Measurements from ENCODE around the gene ADD1. TPM values are rescaled to one million over a fixed set of nuclear protein-coding genes. Genes with fewer than 3 reads are reported as not detected.

ADD1 gene
- total RNA-seq, 1 experiment from 2014 or later: 181 TPM

DNA sequence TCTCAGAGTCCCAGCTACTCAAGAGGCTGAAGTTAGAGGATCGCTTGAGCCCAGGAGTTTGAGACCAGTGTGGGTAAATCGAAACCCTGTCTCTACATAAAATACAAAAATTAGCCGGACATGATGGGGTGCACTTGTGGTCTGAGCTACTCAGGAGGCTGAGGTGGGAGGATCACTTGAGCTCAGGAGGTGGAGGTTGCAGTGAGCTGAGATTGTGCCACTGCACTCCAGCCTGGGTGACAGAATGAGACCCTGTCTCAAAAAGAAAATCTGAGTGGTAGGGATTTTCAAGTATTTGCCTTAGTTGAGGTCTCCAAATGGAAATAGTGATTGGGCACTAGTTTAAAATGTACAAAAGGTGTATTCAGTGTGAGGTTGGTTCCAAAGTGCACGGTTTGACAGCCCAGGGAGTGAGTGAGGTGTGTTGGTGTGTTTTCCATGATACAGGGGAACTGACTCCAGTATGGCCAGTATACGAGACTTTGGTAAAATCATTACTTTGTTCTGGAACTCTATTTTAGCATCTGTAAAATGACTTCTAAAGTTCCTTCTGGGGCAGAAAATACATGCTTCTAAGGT lies 13.8 kb downstream of the ADD1 start:
- Histone ChIP-seq H3K27me3 (ENCODE audit: insufficient read depth, low read depth) (no peaks in the 10 kb centered on the region), H2AFZ (no peak overlapping the region), H3K4me2 (no peak overlapping the region), H3F3A (ENCODE audit: insufficient read depth, low read depth) (peaks cover 3% of the 10 kb centered on the region; the same call in 1 of the 2 replicates), H3K27ac (no peak overlapping the region), H3K79me2 (ENCODE audit: low read depth) (peaks cover 62% of the 10 kb centered on the region), H3K9me3 (ENCODE audit: insufficient read depth, low read depth) (no peaks in the 10 kb centered on the region; the same call in 1 of the 2 replicates), H3K36me3 (ENCODE audit: low read depth) (no peaks in the 10 kb centered on the region), H4K20me1 (ENCODE audit: insufficient read depth) (no peaks in the 10 kb centered on the region; the same call in 1 of the 2 replicates), H3K4me3 (no peak overlapping the region), H3K4me1 (replicated peaks; ENCODE audit: insufficient read depth) (peaks cover 15% of the 10 kb centered on the region), H3K9me2 (ENCODE audit: insufficient read depth) (no peaks in the 10 kb centered on the region)
- ChIA-PET CTCF (no interaction called here), POLR2A (ENCODE audit: unreplicated experiment) (no interaction called here)
- intact Hi-C loops (cut with micrococcal nuclease; ENCODE audit: unreplicated experiment): no loop called here
- TF ChIP-seq EZH2 (IDR thresholded peaks at IDR 0.05; ENCODE audit: low read depth): no peak
- TF ChIP-seq, protein P1, sequence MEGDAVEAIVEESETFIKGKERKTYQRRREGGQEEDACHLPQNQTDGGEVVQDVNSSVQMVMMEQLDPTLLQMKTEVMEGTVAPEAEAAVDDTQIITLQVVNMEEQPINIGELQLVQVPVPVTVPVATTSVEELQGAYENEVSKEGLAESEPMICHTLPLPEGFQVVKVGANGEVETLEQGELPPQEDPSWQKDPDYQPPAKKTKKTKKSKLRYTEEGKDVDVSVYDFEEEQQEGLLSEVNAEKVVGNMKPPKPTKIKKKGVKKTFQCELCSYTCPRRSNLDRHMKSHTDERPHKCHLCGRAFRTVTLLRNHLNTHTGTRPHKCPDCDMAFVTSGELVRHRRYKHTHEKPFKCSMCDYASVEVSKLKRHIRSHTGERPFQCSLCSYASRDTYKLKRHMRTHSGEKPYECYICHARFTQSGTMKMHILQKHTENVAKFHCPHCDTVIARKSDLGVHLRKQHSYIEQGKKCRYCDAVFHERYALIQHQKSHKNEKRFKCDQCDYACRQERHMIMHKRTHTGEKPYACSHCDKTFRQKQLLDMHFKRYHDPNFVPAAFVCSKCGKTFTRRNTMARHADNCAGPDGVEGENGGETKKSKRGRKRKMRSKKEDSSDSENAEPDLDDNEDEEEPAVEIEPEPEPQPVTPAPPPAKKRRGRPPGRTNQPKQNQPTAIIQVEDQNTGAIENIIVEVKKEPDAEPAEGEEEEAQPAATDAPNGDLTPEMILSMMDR (conservative IDR thresholded peaks at IDR 0.05): no peak
- no peak for DNase-seq
- BruUV-seq (replicated peaks): no TSS peak

DNA sequence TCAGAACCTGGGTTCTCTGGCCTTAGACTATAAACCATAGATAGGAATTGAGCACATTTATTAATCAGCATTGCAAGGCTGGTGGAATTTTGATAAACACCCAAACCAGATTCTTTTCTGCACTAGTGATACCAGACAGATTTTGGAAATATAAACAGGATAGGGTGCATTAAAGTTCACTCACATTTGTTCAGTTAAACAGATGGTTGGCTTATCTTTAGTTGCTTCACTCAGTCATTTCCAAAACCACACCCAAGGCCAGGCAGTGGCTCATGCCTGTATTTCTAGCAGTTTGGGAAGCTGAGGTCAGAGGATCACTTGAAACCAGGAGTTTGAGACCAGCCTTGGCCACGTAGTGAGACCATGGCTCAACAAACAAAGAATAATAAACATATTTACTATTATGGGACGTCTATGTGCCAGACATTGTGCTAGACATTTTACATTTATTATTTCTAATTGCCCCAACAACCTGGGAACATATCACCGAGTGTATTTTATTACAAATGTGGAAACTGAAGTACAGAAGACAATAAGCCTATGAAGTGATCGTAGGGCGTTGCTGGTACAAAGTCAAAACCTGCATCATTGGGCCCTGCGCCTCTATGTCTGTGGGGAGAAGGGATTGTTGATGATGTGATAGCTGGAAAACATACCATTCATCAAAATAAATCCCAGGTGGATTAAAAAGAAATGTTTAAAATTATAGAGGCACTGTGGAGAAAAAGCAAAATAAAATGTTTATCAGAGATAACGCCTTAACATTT lies 15.0 kb downstream of the ADD1 start:
- no peak for DNase-seq
- no peak overlapping the region for H3K27ac ChIP-seq
- no peak overlapping the region for H3K4me3 ChIP-seq
- H3K27me3 ChIP-seq (ENCODE audit: insufficient read depth, low read depth): no peaks in the 10 kb centered on the region
- H3K4me1 ChIP-seq (replicated peaks; ENCODE audit: insufficient read depth): peaks cover 15% of the 10 kb centered on the region
- ChIA-PET CTCF (no interaction called here), POLR2A (ENCODE audit: unreplicated experiment) (no interaction called here)
- H3K79me2 ChIP-seq (ENCODE audit: low read depth): peaks cover 65% of the 10 kb centered on the region
- no peak overlapping the region for H3K4me2 ChIP-seq
- TF ChIP-seq, protein P1 (conservative IDR thresholded peaks at IDR 0.05): no peak
- no peak for TF ChIP-seq EZH2 (IDR thresholded peaks at IDR 0.05; ENCODE audit: low read depth)
- no peaks in the 10 kb centered on the region for H3K36me3 ChIP-seq (ENCODE audit: low read depth)
- no peaks in the 10 kb centered on the region; the same call in 1 of the 2 replicates for H3K9me3 ChIP-seq (ENCODE audit: insufficient read depth, low read depth)
- intact Hi-C loops (cut with micrococcal nuclease; ENCODE audit: unreplicated experiment): no loop called here
- peaks cover 3% of the 10 kb centered on the region; the same call in 1 of the 2 replicates for H3F3A ChIP-seq (ENCODE audit: insufficient read depth, low read depth)
- H4K20me1 ChIP-seq (ENCODE audit: insufficient read depth): no peaks in the 10 kb centered on the region; the same call in 1 of the 2 replicates
- H2AFZ ChIP-seq: no peak overlapping the region
- no peaks in the 10 kb centered on the region for H3K9me2 ChIP-seq (ENCODE audit: insufficient read depth)
- no TSS peak for BruUV-seq (replicated peaks)

DNA sequence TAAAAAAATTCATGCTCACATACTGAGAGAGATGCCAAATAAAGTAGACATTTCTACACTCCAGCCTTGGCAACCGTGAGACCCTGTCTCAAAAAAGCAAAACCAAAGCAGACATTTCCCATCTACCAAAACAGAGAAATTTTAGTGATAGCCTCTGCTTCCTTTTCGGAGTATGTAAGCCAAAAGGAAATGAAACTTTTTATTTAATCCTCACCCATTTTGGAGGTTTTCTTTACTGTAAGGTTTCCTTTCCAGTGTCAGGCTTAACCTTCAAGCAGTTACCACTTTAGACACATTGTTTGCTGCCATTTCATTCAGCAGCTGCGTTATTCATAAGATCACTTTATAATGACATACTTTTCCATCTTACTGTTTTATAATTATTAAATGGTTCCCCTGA lies 15.9 kb downstream of the ADD1 start:
- no peaks in the 10 kb centered on the region for H3K36me3 ChIP-seq (ENCODE audit: low read depth)
- H3K9me2 ChIP-seq (ENCODE audit: insufficient read depth): no peaks in the 10 kb centered on the region
- no TSS peak for BruUV-seq (replicated peaks)
- H3F3A ChIP-seq (ENCODE audit: insufficient read depth, low read depth): peaks cover 3% of the 10 kb centered on the region; the same call in 1 of the 2 replicates
- H4K20me1 ChIP-seq (ENCODE audit: insufficient read depth): no peaks in the 10 kb centered on the region; the same call in 1 of the 2 replicates
- H3K27ac ChIP-seq: no peak overlapping the region
- intact Hi-C loops (cut with micrococcal nuclease; ENCODE audit: unreplicated experiment): no loop called here
- peaks cover 65% of the 10 kb centered on the region for H3K79me2 ChIP-seq (ENCODE audit: low read depth)
- H3K4me2 ChIP-seq: no peak overlapping the region
- H2AFZ ChIP-seq: no peak overlapping the region
- TF ChIP-seq, protein P1 (conservative IDR thresholded peaks at IDR 0.05): no peak
- ChIA-PET CTCF (interaction anchor here (0.7 kb wide), 1 partner anchor 135 kb away, joined by 8 read pairs; no protein-coding TSS in a partner anchor), POLR2A (ENCODE audit: unreplicated experiment) (no interaction called here)
- no peaks in the 10 kb centered on the region for H3K27me3 ChIP-seq (ENCODE audit: insufficient read depth, low read depth)
- peaks cover 15% of the 10 kb centered on the region for H3K4me1 ChIP-seq (replicated peaks; ENCODE audit: insufficient read depth)
- H3K4me3 ChIP-seq: no peak overlapping the region
- H3K9me3 ChIP-seq (ENCODE audit: insufficient read depth, low read depth): no peaks in the 10 kb centered on the region; the same call in 1 of the 2 replicates
- no peak for DNase-seq
